H1 (cell line): ENCODE measurements around the gene BLCAP. TPM values are rescaled to one million over a fixed set of nuclear protein-coding genes. Genes with fewer than 3 reads are reported as not detected.

Source experiments
- CTCF ChIA-PET: fragments of 300-600 bp; sonication (Branson Sonifier 250); formaldehyde crosslinking; loops from one replicate; lab custom pipeline; 2021; ENCODE audit not compliant: partially characterized antibody; lab: Charles Lee
- POLR2A ChIA-PET: fragments of 300-600 bp; sonication (Branson Sonifier 250); formaldehyde crosslinking; loops from one replicate; lab custom pipeline; 2021; ENCODE audit warnings: inconsistent platforms; ENCODE audit not compliant: partially characterized antibody; lab: Charles Lee
- DNase-seq, 2 experiments: peaks; one replicate each; pipeline versions ENCODE4 v3.0.0 to v3.0.0-alpha.2; 2010 to 2022; ENCODE audit warnings: low spot score in 2 of 2, low read depth in 1 of 2, mixed read lengths in 1 of 2
- FAIRE-seq: peaks from 2 replicates; lab custom pipeline; 2011; peaks lifted over from hg19 to GRCh38; lab: Jason Lieb, UNC
- H2AFZ ChIP-seq: 2 replicates; pipeline ENCODE4 v1.8.1; 2012; ENCODE audit warnings: low read length, inconsistent platforms
- H2AK5ac ChIP-seq: 2 replicates; pipeline ENCODE4 v1.6.1; 2013; ENCODE audit warnings: low read depth, low read length
- H2BK120ac ChIP-seq: replicated peaks from 2 replicates; pipeline ENCODE3; 2013; ENCODE audit warnings: low read depth, low read length, inconsistent platforms
- H2BK12ac ChIP-seq: 2 replicates; pipeline ENCODE4 v1.6.1; 2013; ENCODE audit warnings: low read depth, low read length
- H2BK15ac ChIP-seq: 2 replicates; pipeline ENCODE4 v1.6.1; 2013; ENCODE audit warnings: low read length
- H2BK20ac ChIP-seq: 2 replicates; pipeline ENCODE4 v1.6.1; 2013; ENCODE audit warnings: low read length
- H2BK5ac ChIP-seq: 2 replicates; pipeline ENCODE4 v1.6.1; 2013; ENCODE audit warnings: low read depth, low read length
- H3K14ac ChIP-seq: 2 replicates; pipeline ENCODE4 v1.6.1; 2013; ENCODE audit warnings: inconsistent platforms; ENCODE audit not compliant: insufficient read length
- H3K18ac ChIP-seq: 2 replicates; pipeline ENCODE4 v1.6.1; 2013; ENCODE audit warnings: low read length; ENCODE audit errors: extremely low read depth
- H3K23ac ChIP-seq: 2 replicates; pipeline ENCODE4 v1.6.1; 2013; ENCODE audit warnings: inconsistent platforms; ENCODE audit not compliant: insufficient read length
- H3K23me2 ChIP-seq: 2 replicates; pipeline ENCODE4 v1.6.1; 2013; ENCODE audit warnings: low read depth, low read length
- H3K27ac ChIP-seq: 2 replicates; pipeline ENCODE4 v1.6.1; 2011; ENCODE audit warnings: low read depth, low read length, inconsistent platforms
- H3K27me3 ChIP-seq, 4 experiments: replicated peaks in 1 of 4; 1 replicate in 1 of 4; 2 replicates in 3 of 4; pipeline versions ENCODE4 v1.6.1 to v1.8.1; 2011 to 2013; ENCODE audit warnings: low read length in 3 of 4, mild to moderate bottlenecking in 3 of 4, inconsistent platforms in 2 of 4, mixed read lengths in 2 of 4, moderate library complexity in 1 of 4; ENCODE audit not compliant: control insufficient read depth in 3 of 4, insufficient read depth in 3 of 4; ENCODE audit errors: extremely low read depth in 1 of 4
- H3K36me3 ChIP-seq, 4 experiments: 2 replicates each; pipeline versions ENCODE4 v1.6.1 to v1.8.1; 2011 to 2013; ENCODE audit warnings: mild to moderate bottlenecking in 4 of 4, low read length in 3 of 4, moderate library complexity in 2 of 4, control low read depth in 1 of 4, inconsistent platforms in 1 of 4; ENCODE audit not compliant: insufficient read depth in 4 of 4, control insufficient read depth in 2 of 4
- H3K4ac ChIP-seq: replicated peaks from 2 replicates; pipeline ENCODE3; 2013; ENCODE audit warnings: low read length, low read depth, mixed read lengths, inconsistent platforms; ENCODE audit not compliant: insufficient read length
- H3K4me1 ChIP-seq, 4 experiments: replicated peaks in 1 of 4; 1 replicate in 1 of 4; 2 replicates in 3 of 4; pipeline versions ENCODE4 v1.6.1 to v1.8.1; 2011 to 2013; ENCODE audit warnings: low read length in 3 of 4, inconsistent platforms in 2 of 4, mixed read lengths in 1 of 4; ENCODE audit not compliant: insufficient read depth in 4 of 4, control insufficient read depth in 3 of 4
- H3K4me2 ChIP-seq, 2 experiments: 2 replicates each; pipeline versions ENCODE4 v1.6.1 to v1.8.1; 2011 to 2013; ENCODE audit warnings: low read depth in 2 of 2, low read length in 2 of 2, control low read depth in 1 of 2, inconsistent platforms in 1 of 2, mild to moderate bottlenecking in 1 of 2; ENCODE audit not compliant: insufficient read depth in 1 of 2
- H3K4me3 ChIP-seq, 4 experiments: fragments of 200-600, 300-600 bp in 1 of 4; sonication (generic), shearing (Covaris generic), sonication (Bioruptor Twin) in 1 of 4; 2 replicates each; pipeline versions ENCODE4 v1.5.1 to v1.8.1; 2011 to 2016; ENCODE audit warnings: low read length in 4 of 4, low read depth in 3 of 4, control low read depth in 2 of 4, inconsistent platforms in 2 of 4, mild to moderate bottlenecking in 2 of 4, mixed read lengths in 1 of 4, moderate library complexity in 1 of 4; ENCODE audit not compliant: insufficient read depth in 2 of 4; ENCODE audit errors: extremely low read depth in 1 of 4
- H3K56ac ChIP-seq: replicated peaks from 2 replicates; pipeline ENCODE3; 2013; ENCODE audit warnings: low read depth, mild to moderate bottlenecking, mixed read lengths, low read length, inconsistent platforms; ENCODE audit not compliant: insufficient read length
- H3K79me1 ChIP-seq: 2 replicates; pipeline ENCODE4 v1.6.1; 2013; ENCODE audit warnings: low read depth, low read length, control low read depth
- H3K79me2 ChIP-seq, 2 experiments: 2 replicates each; pipeline versions ENCODE4 v1.6.1 to v1.8.1; 2012 to 2013; ENCODE audit warnings: low read length in 2 of 2, mild to moderate bottlenecking in 2 of 2, inconsistent platforms in 1 of 2; ENCODE audit not compliant: insufficient read depth in 2 of 2, control insufficient read depth in 1 of 2
- H3K9ac ChIP-seq, 4 experiments: replicated peaks in 1 of 4; 1 replicate in 1 of 4; 2 replicates in 3 of 4; pipeline versions ENCODE4 v1.6.1 to v1.8.1; 2011 to 2013; ENCODE audit warnings: low read depth in 3 of 4, low read length in 3 of 4, control low read depth in 2 of 4, mild to moderate bottlenecking in 2 of 4, moderate library complexity in 2 of 4, inconsistent platforms in 1 of 4; ENCODE audit errors: extremely low read depth in 1 of 4
- H3K9me3 ChIP-seq, 2 experiments: 2 replicates each; pipeline versions ENCODE4 v1.6.1 to v1.8.1; 2012 to 2013; ENCODE audit warnings: mild to moderate bottlenecking in 2 of 2, moderate library complexity in 2 of 2, control low read depth in 1 of 2, inconsistent platforms in 1 of 2, low read depth in 1 of 2, low read length in 1 of 2, mixed read lengths in 1 of 2; ENCODE audit not compliant: insufficient read depth in 2 of 2
- H4K20me1 ChIP-seq, 2 experiments: replicated peaks in 1 of 2; 2 replicates each; pipeline versions ENCODE3 to v1.8.1; 2011 to 2013; ENCODE audit warnings: inconsistent platforms in 2 of 2, low read length in 2 of 2, mild to moderate bottlenecking in 1 of 2; ENCODE audit not compliant: insufficient read depth in 2 of 2, control insufficient read depth in 1 of 2
- H4K5ac ChIP-seq: 2 replicates; pipeline ENCODE4 v1.6.1; 2013; ENCODE audit warnings: low read length, low read depth, mixed read lengths, inconsistent platforms; ENCODE audit not compliant: insufficient read length
- H4K8ac ChIP-seq: 2 replicates; pipeline ENCODE4 v1.8.0; 2013; ENCODE audit warnings: mild to moderate bottlenecking, moderate library complexity, low read length, inconsistent platforms; ENCODE audit not compliant: insufficient read depth; ENCODE audit errors: extremely low read depth
- H4K91ac ChIP-seq: replicated peaks from 2 replicates; pipeline ENCODE3; 2013; ENCODE audit warnings: low read length, mixed read lengths, inconsistent platforms; ENCODE audit not compliant: insufficient read length
- CBX5 ChIP-seq: fragments of 300-800, 300-1000 bp; sonication (generic); IDR thresholded peaks from 2 replicates; pipeline ENCODE4 v1.7.1; 2016; ENCODE audit warnings: antibody characterized with exemption, low read length, low read depth
- KDM4A ChIP-seq: IDR thresholded peaks from one replicate; pipeline ENCODE4 v1.7.1; 2012; ENCODE audit warnings: low read depth, mild to moderate bottlenecking, moderate library complexity, low read length, inconsistent platforms; ENCODE audit not compliant: severe bottlenecking
- WGBS, 2 experiments: shearing (Covaris generic) in 1 of 2; methylation state at CpG; one replicate each; pipeline versions ENCODE4 v1.1.6 to v1.1.7; 2013 to 2015; ENCODE audit warnings: low lambda C conversion rate in 2 of 2, mixed read lengths in 2 of 2, inconsistent platforms in 1 of 2, low coverage in 1 of 2, missing lambda C conversion rate in 1 of 2; ENCODE audit not compliant: insufficient replicate concordance in 2 of 2, insufficient coverage in 1 of 2, insufficient read length in 1 of 2; ENCODE audit errors: extremely low coverage in 1 of 2, missing lambda C conversion rate in 1 of 2; 5-methylcytosine and 5-hydroxymethylcytosine counted together
- polyA plus RNA-seq, 7 experiments: library from polyadenylated mRNA; depleted of rRNA in 3 of 7; stranded (reverse) in 5 of 7; unstranded in 2 of 7; fragments of >200 nt in 5 of 7; fragments of 200-250 nt in 2 of 7; gene quantifications; 1 replicate in 5 of 7; 2 replicates in 1 of 7; 4 replicates in 1 of 7; pipeline versions ENCODE4 v1.2.1 to v1.2.3, GENCODE V29; 2011 to 2013; ENCODE audit warnings: missing spikeins in 2 of 7, mixed read lengths in 2 of 7
- total RNA-seq: library from RNA; stranded (reverse); fragmentation: NEBNext Ultra II Directional; extraction: Animal tissue kit (Norgen Biotek cat#: 25700); gene quantifications from 2 replicates; pipeline ENCODE4 v1.2.1, GENCODE V29; 2021

The BLCAP gene
- total and polyA plus RNA-seq, 2 of the 8 experiments (the other 6 are each of a cell fraction or from before 2014, with no cell fraction given): 60.3 to 72.2 TPM

DNA sequence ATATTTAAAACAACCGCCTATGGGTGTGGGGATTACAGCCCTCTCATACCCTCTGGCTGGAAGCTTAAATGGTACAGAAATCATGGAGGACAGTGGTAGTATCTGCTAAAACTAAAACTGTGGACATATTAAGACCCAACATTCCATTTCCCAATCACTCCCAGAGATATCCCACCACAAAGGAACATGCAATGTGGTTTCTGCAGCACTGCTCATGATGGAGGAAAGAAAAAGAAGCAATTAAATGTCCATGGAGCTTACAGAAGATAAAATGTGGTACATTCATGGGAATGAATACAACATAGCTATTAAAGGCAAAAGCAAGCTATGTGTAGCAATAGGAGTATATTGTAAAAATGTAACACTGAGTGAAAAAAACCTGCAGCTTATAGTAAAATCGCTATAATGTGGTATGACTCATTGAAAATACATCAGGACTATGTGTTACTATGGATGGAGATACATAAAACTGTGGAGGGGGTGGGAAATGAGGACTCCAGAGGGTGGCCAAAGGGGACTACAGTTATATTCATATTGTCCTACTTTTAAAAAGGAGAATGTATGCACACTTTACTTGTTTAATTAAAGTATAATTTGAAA is 29.5 kb downstream of the BLCAP start:
- Histone ChIP-seq H4K91ac (no peak overlapping the region), H3K9me3 (no peaks in the 10 kb centered on the region), H2BK20ac (no peak overlapping the region), H3K4me1 (no peaks in the 10 kb centered on the region), H3K14ac (no peak overlapping the region), H4K5ac (no peak overlapping the region), H3K4me2 (no peak overlapping the region), H3K23me2 (no peaks in the 10 kb centered on the region; the same call in 1 of the 2 replicates), H3K27ac (no peak overlapping the region), H3K27me3 (no peaks in the 10 kb centered on the region), H2BK5ac (no peak overlapping the region), H3K9ac (no peak overlapping the region), H2BK12ac (no peak overlapping the region), H3K4me3 (no peak overlapping the region), H3K56ac (no peak overlapping the region), H3K36me3 (no peaks in the 10 kb centered on the region), H2AK5ac (no peak overlapping the region), H3K18ac (no peak overlapping the region), H2BK15ac (no peak overlapping the region), H3K23ac (no peak overlapping the region), H3K79me2 (no peaks in the 10 kb centered on the region), H3K79me1 (no peaks in the 10 kb centered on the region), H2AFZ (no peak overlapping the region), H3K4ac (no peak overlapping the region), H4K20me1 (no peaks in the 10 kb centered on the region), H2BK120ac (no peak overlapping the region), H4K8ac (no peak overlapping the region)
- ChIA-PET CTCF (interaction anchor here (0.6 to 1.3 kb wide), 2 partner anchors 176 to 420 kb away, joined by 3 read pairs; no protein-coding TSS in a partner anchor), POLR2A (interaction anchor here (12.4 kb wide), 1 partner anchor 7 kb away, joined by 106 read pairs; no protein-coding TSS in a partner anchor)
- 89% methylated on average over 2 of the region's 2 CpGs; no CpG with 5 or more reads in 1 of the 2 experiments for WGBS, 2 experiments
- no peak for TF ChIP-seq KDM4A
- TF ChIP-seq CBX5: no peak
- DNase-seq (no peak), FAIRE-seq (no peak)
